Epithelial cell of proximal tubule (primary cell): Measurements from ENCODE around the gene RERE. TPM values are rescaled to one million over a fixed set of nuclear protein-coding genes. Genes with fewer than 3 reads are reported as not detected.

Experiments
- DNase-seq: peaks from one replicate; pipeline ENCODE4 v3.0.0-alpha.2; 2011; ENCODE audit warnings: low read depth
- H3K4me3 ChIP-seq: 2 replicates; pipeline ENCODE4 v1.5.1; 2011; ENCODE audit warnings: low read depth, mild to moderate bottlenecking, low read length
- total RNA-seq: library from RNA; depleted of rRNA; stranded (reverse); fragments of >200 nt; gene quantifications from 2 replicates; pipeline ENCODE4 v1.2.3, GENCODE V29; 2015
- TF ChIP-seq, protein P1 (sequence below): conservative IDR thresholded peaks from 2 replicates; pipeline ENCODE4 v1.5.1; 2012; ENCODE audit warnings: low read depth, mild to moderate bottlenecking, low read length

RERE gene
- total RNA-seq, 1 donor from 2014 or later: 18.0 TPM

DNA sequence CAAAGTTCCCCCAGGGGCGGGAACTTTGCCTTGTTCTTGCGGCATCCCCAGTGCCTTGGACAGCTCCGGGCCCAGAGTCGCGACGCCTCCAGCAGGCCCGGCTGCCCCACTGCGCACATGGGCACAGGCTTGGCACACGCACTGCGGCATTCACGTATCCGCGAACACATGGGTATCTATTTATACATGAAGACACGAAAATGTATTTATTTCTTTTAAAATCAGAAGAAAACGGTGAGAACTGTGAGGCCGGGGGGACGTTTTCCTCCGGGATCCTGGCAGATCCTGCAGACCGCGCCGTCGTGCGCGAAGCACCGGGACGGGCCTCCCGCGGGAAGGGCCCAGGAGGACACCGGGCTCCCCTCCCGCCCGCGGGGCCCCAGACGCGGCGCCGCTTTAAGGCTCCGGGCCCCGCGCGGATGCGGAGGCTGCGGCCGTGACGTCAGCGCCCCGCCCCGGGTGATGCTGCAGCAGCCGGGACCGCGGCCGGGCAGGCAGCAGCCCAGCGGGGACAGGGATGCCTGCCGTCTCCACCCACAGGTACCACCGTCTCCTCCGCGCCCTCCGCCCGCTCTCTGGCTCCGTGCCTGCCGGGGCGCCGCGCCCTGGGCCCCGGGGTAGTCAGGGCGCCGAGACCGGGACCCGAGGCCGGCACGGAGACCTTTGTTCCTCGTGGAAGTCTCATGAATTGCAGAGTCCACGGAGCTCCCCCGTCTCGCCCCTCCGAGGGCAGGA, 499.6 kb downstream of the RERE start, which contains the start of gene SLC45A1:
Gene SLC45A1 (plus strand): TSS at position 468 of the 735 bp plus-strand sequence. CDS start 6,216 bp downstream, outside the sequence.
- TF ChIP-seq, protein P1, sequence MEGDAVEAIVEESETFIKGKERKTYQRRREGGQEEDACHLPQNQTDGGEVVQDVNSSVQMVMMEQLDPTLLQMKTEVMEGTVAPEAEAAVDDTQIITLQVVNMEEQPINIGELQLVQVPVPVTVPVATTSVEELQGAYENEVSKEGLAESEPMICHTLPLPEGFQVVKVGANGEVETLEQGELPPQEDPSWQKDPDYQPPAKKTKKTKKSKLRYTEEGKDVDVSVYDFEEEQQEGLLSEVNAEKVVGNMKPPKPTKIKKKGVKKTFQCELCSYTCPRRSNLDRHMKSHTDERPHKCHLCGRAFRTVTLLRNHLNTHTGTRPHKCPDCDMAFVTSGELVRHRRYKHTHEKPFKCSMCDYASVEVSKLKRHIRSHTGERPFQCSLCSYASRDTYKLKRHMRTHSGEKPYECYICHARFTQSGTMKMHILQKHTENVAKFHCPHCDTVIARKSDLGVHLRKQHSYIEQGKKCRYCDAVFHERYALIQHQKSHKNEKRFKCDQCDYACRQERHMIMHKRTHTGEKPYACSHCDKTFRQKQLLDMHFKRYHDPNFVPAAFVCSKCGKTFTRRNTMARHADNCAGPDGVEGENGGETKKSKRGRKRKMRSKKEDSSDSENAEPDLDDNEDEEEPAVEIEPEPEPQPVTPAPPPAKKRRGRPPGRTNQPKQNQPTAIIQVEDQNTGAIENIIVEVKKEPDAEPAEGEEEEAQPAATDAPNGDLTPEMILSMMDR: no peak
- H3K4me3 ChIP-seq: peak within 1 kb of the TSS; percentile 64
- DNase-seq: no peak

- no peak for DNase-seq
- TF ChIP-seq, protein P1: peak; percentile 40
- no peak overlapping the region for H3K4me3 ChIP-seq
Observed at GRCh38 chr1:8315573-8316475, 501.6 kb downstream of the RERE start.

- TF ChIP-seq, protein P1: peak; percentile 97
- H3K4me3 ChIP-seq: no peak overlapping the region
- peak; percentile 9 for DNase-seq
Observed at GRCh38 chr1:8314346-8315280, 502.8 kb downstream of the RERE start.

GRCh38 chr1:8313231-8313630, 504.2 kb downstream of the RERE start:
- H3K4me3 ChIP-seq: no peak overlapping the region
- TF ChIP-seq, protein P1: no peak
- no peak for DNase-seq

DNA sequence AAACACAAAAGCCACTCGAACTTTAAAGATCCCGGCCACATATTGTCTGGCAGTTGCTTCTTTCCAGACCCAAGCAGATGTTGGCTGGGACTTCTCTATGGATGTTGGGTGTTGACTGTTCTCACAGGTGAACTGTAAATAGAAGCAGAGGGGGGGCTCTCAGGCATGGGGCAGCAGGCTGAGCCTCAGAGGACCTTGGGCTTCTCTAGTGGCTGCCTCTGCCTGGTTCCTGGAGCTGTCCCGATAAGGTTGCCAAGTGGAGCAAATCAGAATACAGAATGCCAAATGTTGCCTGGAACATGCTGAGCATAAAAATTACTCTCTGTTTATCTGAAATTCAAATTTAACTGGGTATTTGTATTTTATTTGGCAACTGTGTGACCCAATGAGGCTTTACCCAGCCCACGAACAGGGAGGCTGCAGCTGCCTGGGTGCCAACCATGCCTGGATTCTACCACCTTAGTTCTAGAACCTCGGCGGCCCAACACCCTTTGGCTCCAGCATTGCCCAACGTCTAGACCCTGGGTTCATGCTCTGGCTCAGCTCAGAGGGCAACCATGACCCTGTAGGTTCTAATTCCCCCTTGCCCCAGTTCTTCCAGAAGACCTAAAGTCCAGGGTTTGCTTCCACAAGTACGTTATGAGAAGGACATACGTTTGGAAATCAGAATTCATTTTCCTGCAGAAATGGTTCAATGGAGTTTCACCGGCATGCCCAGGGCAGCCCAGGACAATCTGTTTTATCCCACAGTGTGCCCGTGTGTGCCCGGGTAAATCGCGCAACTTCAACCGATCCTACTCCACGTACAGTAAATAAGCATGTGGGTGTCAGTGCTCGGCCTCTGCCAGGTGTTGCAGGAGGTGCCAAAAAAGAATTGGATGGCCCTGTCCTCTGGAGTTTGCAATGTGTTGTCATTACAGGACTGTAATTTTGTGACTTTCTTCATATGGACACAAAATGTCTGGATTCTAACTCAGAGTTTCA, 504.9 kb downstream of the RERE start:
- TF ChIP-seq, protein P1: no peak
- H3K4me3 ChIP-seq: no peak overlapping the region

More for the DNA sequence above, 504.9 kb downstream of the RERE start:
- no peak for DNase-seq
